Breast epithelium (tissue), 4 donors: ENCODE measurements around the gene XYLT1. TPM values are rescaled to one million over a fixed set of nuclear protein-coding genes. Genes with fewer than 3 reads are reported as not detected.

ENCODE experiments used
- DNase-seq, 2 donors: peaks; one replicate each; pipeline ENCODE4 v3.0.0-alpha.2; 2019; ENCODE audit warnings: low spot score in 2 of 2
- H3K27ac ChIP-seq, 2 donors: fragments of 200-600 bp; sonication (generic) in 1 of 2; one replicate each; pipeline ENCODE4 v1.5.1; 2016 to 2019; ENCODE audit warnings: mild to moderate bottlenecking in 1 of 2
- H3K27me3 ChIP-seq, 2 donors: fragments of 200-600 bp; sonication (generic) in 1 of 2; one replicate each; pipeline versions ENCODE4 v1.5.1 to v1.6.0; 2017 to 2019; ENCODE audit warnings: control low read depth in 1 of 2, mild to moderate bottlenecking in 1 of 2
- H3K36me3 ChIP-seq: fragments of 200-600 bp; one replicate; pipeline ENCODE4 v1.5.1; 2019
- H3K4me1 ChIP-seq, 2 donors: fragments of 200-600 bp; sonication (generic); one replicate each; pipeline ENCODE4 v1.5.1; 2016 to 2019; ENCODE audit warnings: control low read depth in 1 of 2
- H3K4me3 ChIP-seq, 3 donors: fragments of 200-600 bp; sonication (generic); 1 replicate in 2 of 3; 2 replicates in 1 of 3; pipeline ENCODE4 v1.5.1; 2016 to 2019; ENCODE audit warnings: mild to moderate bottlenecking in 3 of 3, moderate library complexity in 2 of 3
- H3K9me3 ChIP-seq, 2 donors: fragments of 200-600 bp; sonication (generic) in 1 of 2; one replicate each; pipeline ENCODE4 v1.5.1; 2016 to 2019; ENCODE audit warnings: control low read depth in 1 of 2
- CTCF ChIP-seq, 3 donors: fragments of 450-650 bp; IDR thresholded peaks; one replicate each; pipeline ENCODE4 v1.5.1; 2016 to 2017; ENCODE audit warnings: antibody characterized with exemption in 3 of 3, mild to moderate bottlenecking in 3 of 3, moderate library complexity in 3 of 3
- POLR2A ChIP-seq: fragments of 450-650 bp; IDR thresholded peaks from one replicate; pipeline ENCODE4 v1.6.1; 2016; ENCODE audit warnings: antibody characterized with exemption, mild to moderate bottlenecking, moderate library complexity
- POLR2AphosphoS5 ChIP-seq, 3 donors: sonication (generic); formaldehyde crosslinking; IDR thresholded peaks; one replicate each; pipeline ENCODE4 v1.6.1; 2017; ENCODE audit warnings: antibody characterized with exemption in 3 of 3
- intact Hi-C: fragments of 100-400 bp; cut with DNase I; formaldehyde crosslinking; loops from one replicate; pipeline ENCODE4 v1.15.1; 2023; ENCODE audit warnings: low total_unique reads
- total RNA-seq, 3 donors: library from RNA; depleted of rRNA; stranded (reverse); fragments of >200 nt; gene quantifications; one replicate each; pipeline ENCODE4 v1.1.0, GENCODE V29; 2016

Gene XYLT1
- total RNA-seq, 3 donors from 2014 or later = 11.9 to 32.8 (median 13.8) TPM

GRCh38 chr16:17353561-17353960, 117.2 kb downstream of the XYLT1 start:
- no peak for TF ChIP-seq CTCF (IDR thresholded peaks at IDR 0.05)
- TF ChIP-seq POLR2A = no peak
- TF ChIP-seq POLR2AphosphoS5 (IDR thresholded peaks at IDR 0.05) = no peak
- intact Hi-C loops = no loop called here
- Histone ChIP-seq H3K27me3 (no peaks in the 10 kb centered on the region), H3K27ac (no peak overlapping the region), H3K4me3 (no peak overlapping the region), H3K36me3 (no peaks in the 10 kb centered on the region), H3K9me3 (no peaks in the 10 kb centered on the region), H3K4me1 (no peaks in the 10 kb centered on the region)
- DNase-seq = no peak

- Histone ChIP-seq H3K4me3 (no peak overlapping the region), H3K4me1 (no peaks in the 10 kb centered on the region), H3K27ac (no peak overlapping the region), H3K9me3 (no peaks in the 10 kb centered on the region), H3K36me3 (no peaks in the 10 kb centered on the region), H3K27me3 (no peaks in the 10 kb centered on the region)
- no peak for TF ChIP-seq CTCF (IDR thresholded peaks at IDR 0.05)
- TF ChIP-seq POLR2A = no peak
- TF ChIP-seq POLR2AphosphoS5 (IDR thresholded peaks at IDR 0.05) = no peak
- intact Hi-C loops = no loop called here
- DNase-seq = no peak
Measured at GRCh38 chr16:17351441-17352035, 119.2 kb downstream of the XYLT1 start.

GRCh38 chr16:17350207-17350606, 120.6 kb downstream of the XYLT1 start:
- no peaks in the 10 kb centered on the region for H3K9me3 ChIP-seq
- intact Hi-C loops = no loop called here
- H3K36me3 ChIP-seq = no peaks in the 10 kb centered on the region
- no peak overlapping the region for H3K27ac ChIP-seq
- TF ChIP-seq POLR2A (no peak), CTCF (IDR thresholded peaks at IDR 0.05) (no peak), POLR2AphosphoS5 (IDR thresholded peaks at IDR 0.05) (no peak)
- no peaks in the 10 kb centered on the region for H3K4me1 ChIP-seq
- no peaks in the 10 kb centered on the region for H3K27me3 ChIP-seq
- no peak for DNase-seq
- H3K4me3 ChIP-seq = no peak overlapping the region

GRCh38 chr16:17348826-17349225, 121.9 kb downstream of the XYLT1 start:
- no peak for TF ChIP-seq CTCF (IDR thresholded peaks at IDR 0.05)
- TF ChIP-seq POLR2AphosphoS5 (IDR thresholded peaks at IDR 0.05) = no peak
- TF ChIP-seq POLR2A = no peak
- H3K27ac ChIP-seq = no peak overlapping the region
- H3K27me3 ChIP-seq = no peaks in the 10 kb centered on the region
- no peak overlapping the region for H3K4me3 ChIP-seq
- intact Hi-C loops = no loop called here
- no peaks in the 10 kb centered on the region for H3K4me1 ChIP-seq
- H3K9me3 ChIP-seq = no peaks in the 10 kb centered on the region
- DNase-seq = no peak
- no peaks in the 10 kb centered on the region for H3K36me3 ChIP-seq

GRCh38 chr16:17348042-17348783, 122.5 kb downstream of the XYLT1 start:
- intact Hi-C loops = no loop called here
- Histone ChIP-seq H3K27ac (no peak overlapping the region), H3K36me3 (no peaks in the 10 kb centered on the region), H3K9me3 (no peaks in the 10 kb centered on the region), H3K27me3 (no peaks in the 10 kb centered on the region), H3K4me1 (no peaks in the 10 kb centered on the region), H3K4me3 (no peak overlapping the region)
- no peak for DNase-seq
- TF ChIP-seq POLR2A (no peak), POLR2AphosphoS5 (IDR thresholded peaks at IDR 0.05) (no peak), CTCF (IDR thresholded peaks at IDR 0.05) (no peak)
